Activated T-cell treated with anti-CD3 and anti-CD28 coated beads for 24 hours (primary cell): Measurements from ENCODE around the gene MGAT4A.
"Not testable (repeated sequence)": the region's sequence is repeated elsewhere in the genome, so short reads cannot be mapped to it uniquely, and the experiment has no call there.

Experiments used
- DNase-seq: peaks from one replicate; pipeline ENCODE4 v3.0.0-alpha.2; 2020; ENCODE audit warnings: low read depth

The MGAT4A gene

GRCh38 chr2:98702858-98703620 lies 27.9 kb downstream of the MGAT4A start:
- no peak for DNase-seq

- DNase-seq, result no peak
These were observed 28.7 kb downstream of the MGAT4A start for GRCh38 chr2:98702127-98702802.

GRCh38 chr2:98701230-98701629 lies 29.7 kb downstream of the MGAT4A start:
- no peak for DNase-seq

- DNase-seq, result no peak
These were observed 32.0 kb downstream of the MGAT4A start for GRCh38 chr2:98698896-98699295.

GRCh38 chr2:98697651-98698337 lies 33.1 kb downstream of the MGAT4A start:
- DNase-seq, result no peak

- no peak for DNase-seq
These were observed 34.7 kb downstream of the MGAT4A start for GRCh38 chr2:98696200-98696599.

GRCh38 chr2:98695255-98695654 lies 35.7 kb downstream of the MGAT4A start:
- no peak for DNase-seq

DNA sequence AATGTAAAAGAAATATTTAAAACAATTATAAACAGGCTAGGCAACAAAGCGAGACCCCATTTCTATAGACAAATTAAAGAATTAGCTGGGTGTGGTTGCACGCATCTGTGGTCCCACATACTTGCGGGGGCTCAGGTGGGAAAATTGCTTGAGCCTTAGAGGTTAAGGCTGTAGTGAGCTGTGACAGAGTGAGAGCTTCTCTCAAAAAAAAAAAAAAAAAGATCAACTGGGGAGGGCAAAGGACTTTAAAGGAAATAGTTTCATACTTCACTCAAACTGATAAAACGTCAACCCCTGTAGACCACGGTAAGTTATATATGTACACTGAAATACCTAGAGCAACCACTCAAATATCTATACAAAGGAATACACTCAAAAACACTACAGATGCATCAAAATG lies 37.5 kb downstream of the MGAT4A start:
- DNase-seq, result no peak

DNA sequence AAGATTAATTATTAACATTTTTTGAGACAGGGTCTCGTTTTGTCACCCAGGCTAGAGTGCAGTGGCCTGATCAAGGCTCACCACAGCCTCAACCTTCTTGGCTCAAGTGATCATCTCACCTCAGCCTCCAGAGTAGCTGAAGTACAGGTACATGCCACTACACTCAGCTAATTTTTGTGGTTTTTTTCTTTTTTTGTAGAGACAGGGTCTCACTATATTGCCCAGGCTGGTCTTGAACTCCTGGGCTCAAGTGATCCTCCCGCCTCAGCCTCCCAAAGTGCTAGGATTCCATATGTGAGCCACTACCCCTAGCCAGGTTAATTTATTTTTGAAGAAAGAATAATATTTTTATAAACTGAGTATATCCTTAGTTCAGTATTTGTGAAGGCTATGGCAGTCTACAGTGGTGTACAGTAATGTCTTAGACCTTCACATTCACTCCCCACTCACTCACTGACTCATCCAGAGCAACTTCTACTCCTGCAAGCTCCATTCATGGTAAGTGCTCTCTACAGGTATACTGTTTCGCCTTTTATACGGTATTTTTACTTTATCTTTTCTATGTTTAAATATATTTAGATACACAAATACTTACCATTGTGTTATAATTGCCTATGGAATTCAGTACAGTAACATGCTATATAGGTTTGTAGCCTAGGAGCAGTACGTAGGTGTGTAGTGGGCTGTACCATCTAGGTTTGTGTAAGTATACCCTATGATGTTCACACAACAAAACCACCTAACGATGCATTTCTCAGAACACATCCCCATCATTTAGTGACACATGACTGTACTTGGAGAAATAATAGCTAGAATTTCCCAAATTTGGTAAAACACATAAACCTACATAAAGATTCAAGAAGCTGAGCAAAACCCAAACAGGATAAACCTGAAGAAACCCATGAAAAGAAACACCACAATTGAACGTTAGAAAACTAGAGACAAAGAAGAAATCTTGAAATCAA lies 38.6 kb downstream of the MGAT4A start:
- no peak for DNase-seq

GRCh38 chr2:98691303-98691702 lies 39.6 kb downstream of the MGAT4A start:
- DNase-seq, result no peak

- no peak for DNase-seq
These were observed 44.7 kb downstream of the MGAT4A start for GRCh38 chr2:98685930-98686887.

GRCh38 chr2:98683728-98684127 lies 47.2 kb downstream of the MGAT4A start:
- DNase-seq, result no peak

- DNase-seq, result no peak
These were observed 54.2 kb downstream of the MGAT4A start for GRCh38 chr2:98676742-98677141.

GRCh38 chr2:98674233-98674964 lies 56.5 kb downstream of the MGAT4A start:
- DNase-seq, result no peak

DNA sequence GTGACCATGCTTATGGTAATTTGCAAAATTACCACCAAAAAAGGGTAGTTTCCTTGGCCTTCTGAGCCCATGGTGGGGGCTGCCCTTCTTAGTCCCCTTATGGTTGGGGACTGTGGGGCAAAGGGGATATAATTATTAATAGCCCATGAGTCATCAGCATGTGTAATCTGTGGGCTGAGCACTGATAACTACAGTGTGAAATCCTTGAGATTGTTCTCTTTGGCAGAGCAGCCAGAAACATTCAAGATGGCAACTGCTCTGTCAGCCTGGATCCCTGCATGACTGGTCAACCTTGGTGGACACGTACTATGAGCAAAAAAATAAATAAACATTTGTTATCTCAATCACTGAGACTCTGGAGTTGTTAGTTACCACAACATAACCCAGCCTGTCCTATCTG lies 61.3 kb downstream of the MGAT4A start:
- DNase-seq, result no peak

- DNase-seq, result no peak
These were observed 65.3 kb downstream of the MGAT4A start for GRCh38 chr2:98665677-98666076.

GRCh38 chr2:98664323-98664722 lies 66.6 kb downstream of the MGAT4A start:
- no peak for DNase-seq

- DNase-seq, result no peak
These were observed 67.3 kb downstream of the MGAT4A start for GRCh38 chr2:98663511-98664090.

DNA sequence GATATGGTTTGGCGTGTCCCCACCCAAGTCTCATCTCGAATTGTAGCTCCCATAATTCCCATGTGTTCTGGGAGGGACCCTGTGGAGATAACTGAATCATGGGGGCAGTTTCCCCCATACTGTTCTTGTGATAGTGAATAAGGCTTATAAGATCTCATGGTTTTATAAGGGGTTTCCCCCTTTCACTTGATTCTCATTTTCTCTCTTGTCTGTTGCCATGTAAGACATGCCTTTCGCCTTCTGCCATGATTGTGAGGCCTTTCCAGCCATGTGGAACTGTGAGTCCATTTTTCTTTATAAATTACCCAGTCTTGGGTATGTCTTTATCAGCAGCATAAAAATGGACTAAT lies 71.5 kb downstream of the MGAT4A start:
- DNase-seq, result not testable (repeated sequence)
